GM12864 (cell line): ENCODE results near the gene PTPRM.

Source experiments
- DNase-seq: peaks from one replicate; pipeline ENCODE4 v3.0.0-alpha.2; 2011; ENCODE audit warnings: low read depth
- H3K4me3 ChIP-seq: 2 replicates; pipeline ENCODE4 v1.5.1; 2011; ENCODE audit warnings: mild to moderate bottlenecking, low read depth, low read length, control low read depth
- TF ChIP-seq, protein P1 (sequence below): IDR thresholded peaks from 2 replicates; pipeline ENCODE4 v1.5.1; 2011; ENCODE audit warnings: low read depth, mild to moderate bottlenecking, moderate library complexity, low read length, control low read depth, inconsistent platforms; ENCODE audit errors: missing control alignments

Gene PTPRM

DNA sequence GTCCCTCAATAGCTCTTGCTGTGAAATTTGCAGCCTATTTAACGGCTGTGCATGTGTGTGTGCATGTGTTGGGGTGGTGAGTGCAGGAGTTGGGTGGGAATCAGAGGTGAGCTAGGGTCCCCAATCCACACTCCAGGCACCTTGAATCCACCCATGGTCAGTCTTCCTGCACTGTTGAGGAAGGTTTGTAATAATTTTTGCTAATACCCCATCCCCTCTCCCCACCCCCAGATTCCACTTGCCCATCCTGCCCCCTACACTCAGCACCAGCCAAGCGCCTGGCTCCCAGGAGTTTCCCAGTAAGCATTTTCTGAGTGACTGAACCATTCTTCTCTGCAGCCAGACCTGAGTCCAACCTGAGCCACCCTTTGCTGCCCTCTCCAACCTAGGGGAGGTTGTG is 833.7 kb downstream of the PTPRM start:
- no peak overlapping the region for H3K4me3 ChIP-seq
- DNase-seq, result no peak
- TF ChIP-seq, protein P1, sequence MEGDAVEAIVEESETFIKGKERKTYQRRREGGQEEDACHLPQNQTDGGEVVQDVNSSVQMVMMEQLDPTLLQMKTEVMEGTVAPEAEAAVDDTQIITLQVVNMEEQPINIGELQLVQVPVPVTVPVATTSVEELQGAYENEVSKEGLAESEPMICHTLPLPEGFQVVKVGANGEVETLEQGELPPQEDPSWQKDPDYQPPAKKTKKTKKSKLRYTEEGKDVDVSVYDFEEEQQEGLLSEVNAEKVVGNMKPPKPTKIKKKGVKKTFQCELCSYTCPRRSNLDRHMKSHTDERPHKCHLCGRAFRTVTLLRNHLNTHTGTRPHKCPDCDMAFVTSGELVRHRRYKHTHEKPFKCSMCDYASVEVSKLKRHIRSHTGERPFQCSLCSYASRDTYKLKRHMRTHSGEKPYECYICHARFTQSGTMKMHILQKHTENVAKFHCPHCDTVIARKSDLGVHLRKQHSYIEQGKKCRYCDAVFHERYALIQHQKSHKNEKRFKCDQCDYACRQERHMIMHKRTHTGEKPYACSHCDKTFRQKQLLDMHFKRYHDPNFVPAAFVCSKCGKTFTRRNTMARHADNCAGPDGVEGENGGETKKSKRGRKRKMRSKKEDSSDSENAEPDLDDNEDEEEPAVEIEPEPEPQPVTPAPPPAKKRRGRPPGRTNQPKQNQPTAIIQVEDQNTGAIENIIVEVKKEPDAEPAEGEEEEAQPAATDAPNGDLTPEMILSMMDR, result no peak

DNA sequence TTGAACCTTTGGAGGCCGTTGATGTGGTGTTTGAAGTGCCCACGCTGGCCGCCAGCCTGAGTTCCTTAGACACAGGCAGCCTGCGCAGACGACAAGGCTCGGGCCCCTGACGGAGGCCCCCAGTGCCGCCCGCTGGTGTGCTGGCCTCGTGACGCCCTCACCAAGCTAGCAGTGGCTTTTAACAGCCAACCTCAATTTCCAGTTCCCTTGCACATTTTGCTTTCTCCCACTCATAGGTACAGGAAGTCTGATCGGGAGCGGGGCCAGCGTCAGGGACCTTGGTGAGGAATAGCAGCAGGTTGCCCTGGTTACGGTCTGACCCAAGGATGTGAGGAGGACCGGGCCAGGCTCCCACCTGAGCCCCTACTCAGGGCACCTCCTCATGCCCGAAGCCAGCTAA is 834.5 kb downstream of the PTPRM start:
- H3K4me3 ChIP-seq, result no peak overlapping the region
- no peak for DNase-seq
- TF ChIP-seq, protein P1, result no peak

DNA sequence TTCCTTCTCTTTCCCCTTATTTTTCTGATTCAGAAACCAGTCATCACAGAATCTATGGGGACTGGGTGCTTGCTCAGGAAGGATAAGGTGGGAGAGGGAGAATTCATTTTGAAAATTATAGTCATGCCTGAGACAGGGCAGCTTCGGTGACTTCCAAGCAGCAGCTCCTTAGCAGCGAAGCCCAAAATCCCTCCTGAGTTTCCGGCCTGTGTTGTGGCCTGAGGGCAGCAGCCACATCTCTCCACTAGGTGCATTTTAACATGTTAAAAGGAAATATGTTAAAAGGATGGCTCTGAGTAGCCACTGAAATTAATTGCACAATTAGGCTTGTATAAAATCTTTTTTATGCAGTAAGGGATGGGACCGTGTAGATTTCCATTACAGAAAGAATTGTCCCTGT is 835.1 kb downstream of the PTPRM start:
- H3K4me3 ChIP-seq, result no peak overlapping the region
- DNase-seq, result no peak
- TF ChIP-seq, protein P1, result no peak

DNA sequence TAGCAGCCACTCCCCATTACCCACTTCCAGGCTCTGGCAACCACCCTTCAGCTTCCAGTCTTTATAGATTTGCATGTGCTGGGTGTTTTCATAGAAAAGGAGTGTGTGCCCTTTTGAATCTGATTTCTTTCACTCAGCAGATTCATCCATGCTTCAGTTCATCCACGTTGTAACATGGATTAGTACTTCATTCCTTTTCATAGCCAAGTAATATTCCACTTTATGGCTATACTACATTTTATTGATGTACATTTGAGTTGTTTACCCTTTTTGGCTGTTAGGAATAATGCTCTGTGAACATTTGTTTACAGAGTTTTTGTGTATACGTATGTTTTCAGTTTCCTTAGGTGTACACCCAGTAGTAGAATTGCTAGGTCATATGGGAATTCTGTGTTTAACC is 836.6 kb downstream of the PTPRM start:
- TF ChIP-seq, protein P1, result no peak
- H3K4me3 ChIP-seq, result no peak overlapping the region
- no peak for DNase-seq

DNA sequence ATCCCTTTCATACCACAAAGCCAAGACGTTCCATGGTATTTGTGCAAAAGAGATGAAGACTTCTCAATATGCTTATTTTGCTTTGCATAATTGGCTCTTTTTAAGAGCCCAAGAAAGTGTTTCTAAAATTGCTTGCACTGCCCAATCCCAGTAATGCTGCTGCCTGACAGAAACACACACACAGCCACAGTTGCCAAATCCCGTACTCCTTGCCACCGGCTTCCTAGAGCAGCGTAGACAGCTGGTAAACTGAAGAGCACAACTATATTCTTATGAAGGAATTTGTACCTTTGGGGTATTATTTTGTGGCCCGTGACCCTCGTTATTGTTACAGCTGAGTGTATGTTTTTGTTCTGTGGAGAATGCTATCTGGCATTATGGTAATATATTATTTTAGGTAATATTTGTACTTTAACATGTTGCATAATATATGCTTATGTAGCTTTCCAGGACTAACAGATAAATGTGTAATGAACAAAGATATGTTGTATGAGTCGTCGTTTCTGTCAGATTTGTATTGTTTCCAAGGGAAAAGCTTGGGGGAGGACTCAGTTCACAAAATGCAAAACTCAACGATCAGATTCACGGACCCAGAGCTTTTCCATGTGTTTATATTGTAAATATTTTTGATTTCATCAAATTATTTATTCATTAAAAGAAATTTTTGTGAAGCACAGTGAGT is 839.2 kb downstream of the PTPRM start:
- TF ChIP-seq, protein P1, result no peak
- no peak overlapping the region for H3K4me3 ChIP-seq
- no peak for DNase-seq

DNA sequence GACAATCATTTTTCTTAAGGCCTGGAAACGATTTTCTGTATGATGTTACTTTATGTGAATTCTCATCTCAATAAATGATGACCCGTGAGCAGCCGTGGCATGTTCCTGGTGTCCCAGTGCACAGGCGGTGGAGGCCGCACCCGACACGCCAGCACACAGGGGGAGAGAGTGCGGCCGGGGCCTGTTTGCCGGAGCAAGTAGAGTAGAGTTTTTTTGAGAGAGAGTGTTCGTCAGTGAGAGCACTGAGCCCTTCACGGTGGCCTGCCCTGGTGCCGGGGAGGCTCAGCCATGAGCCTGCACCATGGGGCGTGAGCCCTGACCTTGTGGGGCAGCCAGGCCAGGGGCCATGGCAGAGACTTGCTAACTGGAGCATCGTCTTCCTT is 839.7 kb downstream of the PTPRM start:
- no peak for DNase-seq
- TF ChIP-seq, protein P1, result no peak
- H3K4me3 ChIP-seq, result no peak overlapping the region

DNA sequence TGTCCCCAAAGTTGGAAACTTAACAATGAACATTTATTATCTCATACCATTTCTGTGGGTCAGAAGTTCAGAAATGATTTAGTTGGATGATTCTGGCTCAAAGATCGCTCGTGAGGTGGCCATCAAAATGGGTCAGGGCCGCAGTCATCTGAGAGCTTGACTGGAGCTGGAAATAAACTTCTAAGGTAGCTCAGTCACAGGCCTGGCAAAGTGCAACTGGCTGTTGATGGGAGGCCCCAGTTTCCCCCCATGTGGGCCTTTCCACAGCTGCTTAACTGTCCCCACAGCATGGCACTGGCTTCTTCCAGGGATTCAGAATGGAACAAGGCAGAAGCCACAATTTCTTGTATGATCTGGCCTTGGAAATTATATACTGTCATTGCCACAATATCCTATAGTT is 842.0 kb downstream of the PTPRM start:
- DNase-seq, result no peak
- TF ChIP-seq, protein P1, result no peak
- H3K4me3 ChIP-seq, result no peak overlapping the region
